Right cardiac atrium (tissue), 5 donors: ENCODE data around the gene NOD2. TPM values are rescaled to one million over a fixed set of nuclear protein-coding genes. Genes with fewer than 3 reads are reported as not detected.

Source experiments
- ATAC-seq, 2 donors: fragments of 200-7000 bp; cut with Tn5 transposase; one replicate each; pipeline versions ENCODE4 v1.8.0 to v1.9.1; 2020; ENCODE audit warnings: moderate library complexity in 2 of 2, mild to moderate bottlenecking in 1 of 2
- DNase-seq, 3 donors: peaks; one replicate each; pipeline ENCODE4 v3.0.0-alpha.2; 2020
- H3K27ac ChIP-seq: one replicate; pipeline ENCODE4 v1.5.1; 2013; ENCODE audit warnings: mild to moderate bottlenecking, low read length, control low read depth, moderate library complexity
- H3K27me3 ChIP-seq: one replicate; pipeline ENCODE4 v1.6.1; 2013; ENCODE audit not compliant: control insufficient read depth, insufficient read depth
- H3K4me1 ChIP-seq: one replicate; pipeline ENCODE4 v1.6.1; 2013; ENCODE audit warnings: low read length; ENCODE audit not compliant: control insufficient read depth, insufficient read depth
- H3K4me3 ChIP-seq: one replicate; pipeline ENCODE4 v1.5.1; 2013; ENCODE audit warnings: low read length, control low read depth
- H3K9me3 ChIP-seq: one replicate; pipeline ENCODE4 v1.6.1; 2013; ENCODE audit warnings: low read length; ENCODE audit not compliant: control insufficient read depth
- WGBS: extraction: QIAGEN DNeasy Blood & Tissue Kit; methylation state at CpG from one replicate; pipeline ENCODE4 v1.1.7; 2013; 5-methylcytosine and 5-hydroxymethylcytosine counted together
- intact Hi-C, 4 donors: fragments of 100-400 bp; cut with DNase I; formaldehyde crosslinking; loops; one replicate each; pipeline versions ENCODE4 v1.11.0 to v1.14.0; 2022 to 2023
- polyA plus RNA-seq: library from polyadenylated mRNA; stranded (reverse); fragments of 200-250 nt; gene quantifications from one replicate; pipeline ENCODE4 v1.2.3, GENCODE V29; 2013
- total RNA-seq, 4 donors: library from RNA; stranded (reverse); fragmentation: NEBNext Ultra II Directional; extraction: Animal tissue kit (Norgen Biotek cat#: 25700); gene quantifications; one replicate each; pipeline ENCODE4 v1.2.1, GENCODE V29; 2021
- donor health status: healthy with polysubstance abuse.
- donor health status: DM: no; HTN: yes; CAD: no.
- donor health status: DM: no; HTN: no; CAD: no.
- donor health status: DM: no; HTN: yes; CAD: no; lungs with severe emphysema.
- donor health status: DM: yes; HTN: yes; CAD: no.

NOD2 gene
- total and polyA plus RNA-seq, 5 donors: 0.52 to 1.5 (median 0.82) TPM

GRCh38 chr16:50657241-50657640 is 36.2 kb upstream of the NOD2 start:
- H3K27me3 ChIP-seq: no peaks in the 10 kb centered on the region
- no peaks in the 10 kb centered on the region for H3K4me1 ChIP-seq
- DNase-seq (peak in 1 of 3 donors; percentile 45), ATAC-seq (peak; percentile 57 to 86)
- H3K27ac ChIP-seq: no peak overlapping the region
- H3K9me3 ChIP-seq: no peaks in the 10 kb centered on the region
- 39% methylated on average over 5 of the region's 5 CpGs for WGBS
- no peak overlapping the region for H3K4me3 ChIP-seq
- intact Hi-C loops: no loop called here

- ATAC-seq: no peak
- no peak for DNase-seq
- Histone ChIP-seq H3K9me3 (no peaks in the 10 kb centered on the region), H3K4me1 (no peaks in the 10 kb centered on the region), H3K27me3 (no peaks in the 10 kb centered on the region), H3K27ac (no peak overlapping the region), H3K4me3 (no peak overlapping the region)
- intact Hi-C loops: loop anchor here in 3 of 4 donors (5.0 to 10.0 kb wide), 5 partner anchors 58 to 635 kb away; partner anchors contain the start of gene CNEP1R1 (in 2 of the 3)
- 85% methylated on average over 5 of the region's 5 CpGs for WGBS
Observed at GRCh38 chr16:50659806-50660205, 33.6 kb upstream of the NOD2 start.

GRCh38 chr16:50662306-50662940 is 31.0 kb upstream of the NOD2 start:
- H3K27me3 ChIP-seq: no peaks in the 10 kb centered on the region
- 78% methylated on average over 10 of the region's 10 CpGs for WGBS
- DNase-seq: no peak
- H3K4me1 ChIP-seq: no peaks in the 10 kb centered on the region
- intact Hi-C loops: loop anchor here in 3 of 4 donors (5.0 to 10.0 kb wide), 5 partner anchors 60 to 638 kb away; partner anchors contain the start of gene CNEP1R1 (in 2 of the 3)
- H3K27ac ChIP-seq: no peak overlapping the region
- ATAC-seq: no peak
- H3K9me3 ChIP-seq: no peaks in the 10 kb centered on the region
- no peak overlapping the region for H3K4me3 ChIP-seq

GRCh38 chr16:50664270-50664669 is 29.1 kb upstream of the NOD2 start:
- WGBS: 90% methylated on average over 5 of the region's 5 CpGs
- ATAC-seq (no peak), DNase-seq (no peak)
- Histone ChIP-seq H3K9me3 (no peaks in the 10 kb centered on the region), H3K4me1 (no peaks in the 10 kb centered on the region), H3K27me3 (no peaks in the 10 kb centered on the region), H3K4me3 (no peak overlapping the region), H3K27ac (no peak overlapping the region)
- intact Hi-C loops: loop anchor here in 3 of 4 donors (5.0 to 10.0 kb wide), 5 partner anchors 62 to 639 kb away; partner anchors contain the start of gene CNEP1R1 (in 2 of the 3)

- H3K4me3 ChIP-seq: peak overlapping the region; percentile 62
- no peaks in the 10 kb centered on the region for H3K4me1 ChIP-seq
- peak overlapping the region; percentile 53 for H3K27ac ChIP-seq
- WGBS: 13% methylated on average over 40 of the region's 40 CpGs
- ATAC-seq (peak; percentile 81 to 87), DNase-seq (peak; percentile 75 to 88 (median 86))
- intact Hi-C loops: loop anchor here in 3 of 4 donors (5.0 to 10.0 kb wide), 4 partner anchors 293 to 641 kb away; partner anchors contain the start of gene CNEP1R1 (in 2 of the 3)
- no peaks in the 10 kb centered on the region for H3K9me3 ChIP-seq
- H3K27me3 ChIP-seq: no peaks in the 10 kb centered on the region
Observed at GRCh38 chr16:50665128-50665878, 28.1 kb upstream of the NOD2 start.

- H3K27me3 ChIP-seq: no peaks in the 10 kb centered on the region
- 77% methylated on average over 9 of the region's 9 CpGs for WGBS
- H3K4me1 ChIP-seq: no peaks in the 10 kb centered on the region
- ATAC-seq (no peak), DNase-seq (peak in 1 of 3 donors; percentile 64)
- intact Hi-C loops: loop anchor here in 3 of 4 donors (5.0 to 10.0 kb wide), 4 partner anchors 295 to 642 kb away; partner anchors contain the start of gene CNEP1R1 (in 2 of the 3)
- H3K4me3 ChIP-seq: no peak overlapping the region
- no peak overlapping the region for H3K27ac ChIP-seq
- peaks cover 2% of the 10 kb centered on the region for H3K9me3 ChIP-seq
Observed at GRCh38 chr16:50666658-50667496, 26.5 kb upstream of the NOD2 start.

GRCh38 chr16:50667497-50668367 is 25.7 kb upstream of the NOD2 start:
- intact Hi-C loops: loop anchor here in 3 of 4 donors (5.0 to 10.0 kb wide), 4 partner anchors 295 to 643 kb away; partner anchors contain the start of gene CNEP1R1 (in 2 of the 3)
- WGBS: 87% methylated on average over 21 of the region's 21 CpGs
- H3K27ac ChIP-seq: no peak overlapping the region
- peaks cover 6% of the 10 kb centered on the region for H3K9me3 ChIP-seq
- DNase-seq: no peak
- no peak overlapping the region for H3K4me3 ChIP-seq
- no peak for ATAC-seq
- H3K27me3 ChIP-seq: no peaks in the 10 kb centered on the region
- H3K4me1 ChIP-seq: no peaks in the 10 kb centered on the region

GRCh38 chr16:50668368-50669008 is 24.9 kb upstream of the NOD2 start:
- Histone ChIP-seq H3K4me3 (no peak overlapping the region), H3K4me1 (no peaks in the 10 kb centered on the region), H3K9me3 (peaks cover 6% of the 10 kb centered on the region), H3K27ac (no peak overlapping the region), H3K27me3 (no peaks in the 10 kb centered on the region)
- no peak for DNase-seq
- no peak for ATAC-seq
- WGBS: 68% methylated on average over 5 of the region's 5 CpGs
- intact Hi-C loops: loop anchor here in 3 of 4 donors (5.0 to 10.0 kb wide), 4 partner anchors 296 to 644 kb away; partner anchors contain the start of gene CNEP1R1 (in 2 of the 3)

- Histone ChIP-seq H3K27ac (no peak overlapping the region), H3K27me3 (no peaks in the 10 kb centered on the region), H3K9me3 (peaks cover 6% of the 10 kb centered on the region), H3K4me3 (no peak overlapping the region), H3K4me1 (no peaks in the 10 kb centered on the region)
- intact Hi-C loops: loop anchor here in 3 of 4 donors (5.0 to 10.0 kb wide), 5 partner anchors 135 to 645 kb away; partner anchors contain the start of gene CNEP1R1 (in 2 of the 3)
- no peak for ATAC-seq
- DNase-seq: no peak
- 94% methylated on average over 4 of the region's 4 CpGs for WGBS
Observed at GRCh38 chr16:50669741-50670140, 23.7 kb upstream of the NOD2 start.
